Measurements from ENCODE around the gene SYNJ2. TPM values are rescaled to one million over a fixed set of nuclear protein-coding genes. Genes with fewer than 3 reads are reported as not detected.
A peak's percentile ranks its signal among the peaks of the same experiment; 100 is the strongest.

SYNJ2 gene
- total RNA-seq, 2 experiments from 2014 or later = 28.6 to 30.1 TPM

- POLR2A ChIA-PET = no interaction called here
- Mint-ChIP-seq H3K4me1 (no peaks in the 10 kb centered on the region), H3K27ac (no peak overlapping the region), H3K36me3 (ENCODE audit: low read depth) (peaks cover 40% of the 10 kb centered on the region), H3K27me3 (no peaks in the 10 kb centered on the region), H3K4me3 (no peak overlapping the region), H3K9me3 (ENCODE audit: low read depth) (no peaks in the 10 kb centered on the region)
- DNase-seq (no peak), ATAC-seq (no peak)
- CTCF ChIA-PET = interaction anchor here (0.6 to 1.6 kb wide), 2 partner anchors 51 to 88 kb away, joined by 3 to 6 read pairs; no protein-coding TSS in a partner anchor
- intact Hi-C loops (cut with DNase I, micrococcal nuclease) = loop anchor here in 1 of 2 experiments (10.0 kb wide), 1 partner anchor 173 kb away; no protein-coding TSS in a partner anchor
Measured at GRCh38 chr6:158077676-158078075, 96.0 kb downstream of the SYNJ2 start.

DNA sequence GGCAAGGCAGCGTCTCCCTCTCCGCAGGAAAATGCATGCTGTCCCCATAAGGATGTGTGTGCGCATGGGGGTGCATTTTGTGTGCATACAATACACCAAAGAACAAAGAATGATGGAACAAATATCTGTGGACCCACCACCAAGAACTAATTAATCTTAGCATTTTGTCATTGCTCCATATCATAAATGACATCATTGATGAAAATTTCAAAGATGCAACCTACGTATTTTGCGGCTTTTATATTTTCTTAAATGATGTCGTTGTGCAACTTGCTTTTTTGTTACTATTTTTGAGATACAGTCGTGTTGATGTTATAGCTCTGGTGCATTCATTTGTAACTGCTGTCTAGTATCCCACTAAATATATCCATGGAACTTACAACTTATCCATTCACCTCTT lies 96.7 kb downstream of the SYNJ2 start:
- POLR2A ChIA-PET = no interaction called here
- H3K36me3 Mint-ChIP-seq (ENCODE audit: low read depth) = peaks cover 45% of the 10 kb centered on the region
- intact Hi-C loops (cut with DNase I, micrococcal nuclease) = loop anchor here in 1 of 2 experiments (10.0 kb wide), 1 partner anchor 174 kb away; no protein-coding TSS in a partner anchor
- CTCF ChIA-PET = interaction anchor here (0.7 to 1.6 kb wide), 2 partner anchors 52 to 95 kb away, joined by 3 to 6 read pairs; no protein-coding TSS in a partner anchor
- H3K9me3 Mint-ChIP-seq (ENCODE audit: low read depth) = no peaks in the 10 kb centered on the region
- no peak for ATAC-seq
- H3K4me3 Mint-ChIP-seq = no peak overlapping the region
- H3K27ac Mint-ChIP-seq = no peak overlapping the region
- no peaks in the 10 kb centered on the region for H3K27me3 Mint-ChIP-seq
- no peaks in the 10 kb centered on the region for H3K4me1 Mint-ChIP-seq
- DNase-seq = no peak

DNA sequence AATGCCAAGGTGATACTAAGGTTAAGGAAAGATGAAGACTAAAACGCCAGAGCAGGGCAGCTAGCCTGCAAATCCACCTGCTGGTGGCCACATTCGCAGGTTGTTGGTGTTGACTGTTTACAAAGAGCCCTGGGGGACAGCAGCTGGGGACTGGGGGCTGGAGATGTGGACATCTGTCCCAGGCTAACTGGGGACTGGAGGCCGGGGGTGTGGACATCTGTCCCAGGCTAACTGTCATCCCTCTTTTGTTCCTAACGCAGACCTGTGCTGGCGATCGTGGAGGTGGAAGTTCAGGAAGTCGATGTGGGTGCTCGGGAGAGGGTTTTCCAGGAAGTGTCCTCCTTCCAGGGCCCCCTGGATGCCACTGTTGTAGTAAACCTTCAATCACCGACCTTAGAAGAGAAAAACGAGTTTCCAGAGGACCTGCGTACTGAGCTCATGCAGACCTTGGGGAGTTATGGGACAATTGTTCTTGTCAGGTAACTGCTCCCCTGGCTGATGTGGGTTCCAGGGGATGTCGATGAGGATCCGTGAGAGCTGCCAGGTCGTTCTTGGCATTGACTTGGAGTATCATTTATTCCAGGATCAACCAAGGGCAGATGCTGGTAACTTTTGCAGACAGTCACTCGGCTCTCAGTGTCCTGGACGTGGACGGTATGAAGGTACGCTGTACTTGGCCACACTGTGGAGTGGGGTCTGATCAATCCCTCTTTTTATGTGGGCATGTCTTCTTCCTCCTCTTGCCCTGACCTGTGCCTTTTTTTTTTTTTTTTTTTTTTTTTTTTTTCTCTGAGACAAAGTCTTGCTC lies 99.4 kb downstream of the SYNJ2 start:
- peaks cover 52% of the 10 kb centered on the region for H3K36me3 Mint-ChIP-seq (ENCODE audit: low read depth)
- CTCF ChIA-PET = interaction anchor here (0.6 to 1.3 kb wide), 2 partner anchors 9 to 80 kb away, joined by 3 to 6 read pairs; no protein-coding TSS in a partner anchor
- no peak for ATAC-seq
- DNase-seq = no peak
- no peak overlapping the region for H3K4me3 Mint-ChIP-seq
- no peaks in the 10 kb centered on the region for H3K4me1 Mint-ChIP-seq
- intact Hi-C loops (cut with DNase I, micrococcal nuclease) = no loop called here
- POLR2A ChIA-PET = no interaction called here
- no peaks in the 10 kb centered on the region for H3K9me3 Mint-ChIP-seq (ENCODE audit: low read depth)
- H3K27me3 Mint-ChIP-seq = no peaks in the 10 kb centered on the region
- H3K27ac Mint-ChIP-seq = no peak overlapping the region

DNA sequence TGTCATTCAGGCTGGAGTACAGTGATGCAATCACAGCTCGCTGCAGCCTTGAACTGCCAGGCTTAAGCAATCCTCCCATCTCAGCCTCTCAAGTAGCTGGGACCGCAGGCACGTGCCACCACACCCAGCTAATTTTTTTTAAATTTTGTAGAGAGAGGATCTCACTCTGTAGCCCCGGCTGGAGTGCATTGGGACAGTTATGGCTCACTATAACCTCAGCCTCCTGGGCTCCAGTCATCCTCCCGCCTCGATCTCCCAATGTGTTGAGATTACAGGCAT lies 99.9 kb downstream of the SYNJ2 start:
- Mint-ChIP-seq H3K36me3 (ENCODE audit: low read depth) (peaks cover 50% of the 10 kb centered on the region), H3K9me3 (ENCODE audit: low read depth) (no peaks in the 10 kb centered on the region), H3K27me3 (no peaks in the 10 kb centered on the region), H3K4me3 (no peak overlapping the region), H3K27ac (no peak overlapping the region), H3K4me1 (no peaks in the 10 kb centered on the region)
- POLR2A ChIA-PET = no interaction called here
- ATAC-seq = no peak
- intact Hi-C loops (cut with DNase I, micrococcal nuclease) = no loop called here
- DNase-seq = no peak
- CTCF ChIA-PET = interaction anchor here (0.6 kb wide), 1 partner anchor 81 kb away, joined by 3 read pairs; no protein-coding TSS in a partner anchor

DNA sequence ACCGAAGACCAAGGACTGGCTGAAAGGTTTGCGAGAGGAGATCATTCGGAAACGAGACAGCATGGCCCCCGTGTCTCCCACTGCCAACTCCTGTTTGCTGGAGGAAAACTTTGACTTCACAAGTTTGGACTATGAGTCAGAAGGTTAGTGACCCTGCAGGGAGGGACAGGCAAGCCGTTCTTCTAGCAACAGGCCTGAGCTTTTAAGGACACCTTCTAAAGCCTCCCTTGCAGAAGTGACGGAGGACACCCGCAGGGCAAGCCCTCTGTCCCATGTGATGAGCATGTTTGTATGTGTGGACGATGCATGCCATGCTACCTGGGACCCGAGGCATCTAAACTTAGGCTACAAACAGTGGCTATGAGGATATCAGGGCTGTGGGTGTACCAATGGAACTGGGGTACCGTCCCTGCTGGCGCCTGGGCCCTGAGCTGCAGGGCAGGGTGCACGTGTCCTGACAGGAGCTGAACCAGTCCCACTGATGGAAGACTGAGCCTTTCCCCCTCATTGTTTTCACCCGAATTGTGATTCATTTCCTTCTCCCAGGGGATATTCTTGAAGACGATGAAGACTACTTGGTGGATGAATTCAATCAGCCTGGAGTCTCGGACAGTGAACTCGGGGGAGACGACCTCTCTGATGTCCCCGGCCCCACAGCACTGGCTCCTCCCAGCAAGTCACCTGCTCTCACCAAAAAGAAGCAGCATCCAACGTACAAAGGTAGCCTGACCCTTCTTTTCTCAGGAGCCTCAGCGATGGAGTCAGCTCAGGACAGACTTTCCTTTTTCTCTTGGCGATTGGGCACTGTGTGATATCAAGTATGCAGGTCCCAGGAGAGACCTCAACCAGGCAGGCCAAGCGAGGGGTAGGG lies 102.0 kb downstream of the SYNJ2 start:
- CTCF ChIA-PET = interaction anchor here (0.6 to 1.4 kb wide), 2 partner anchors 10 to 72 kb away, joined by 3 to 10 read pairs; no protein-coding TSS in a partner anchor
- H3K36me3 Mint-ChIP-seq (ENCODE audit: low read depth) = peaks cover 52% of the 10 kb centered on the region
- POLR2A ChIA-PET = no interaction called here
- ATAC-seq = no peak
- DNase-seq = no peak
- no peaks in the 10 kb centered on the region for H3K9me3 Mint-ChIP-seq (ENCODE audit: low read depth)
- H3K27ac Mint-ChIP-seq = no peak overlapping the region
- no peaks in the 10 kb centered on the region for H3K4me1 Mint-ChIP-seq
- no peak overlapping the region for H3K4me3 Mint-ChIP-seq
- intact Hi-C loops (cut with DNase I, micrococcal nuclease) = no loop called here
- no peaks in the 10 kb centered on the region for H3K27me3 Mint-ChIP-seq

DNA sequence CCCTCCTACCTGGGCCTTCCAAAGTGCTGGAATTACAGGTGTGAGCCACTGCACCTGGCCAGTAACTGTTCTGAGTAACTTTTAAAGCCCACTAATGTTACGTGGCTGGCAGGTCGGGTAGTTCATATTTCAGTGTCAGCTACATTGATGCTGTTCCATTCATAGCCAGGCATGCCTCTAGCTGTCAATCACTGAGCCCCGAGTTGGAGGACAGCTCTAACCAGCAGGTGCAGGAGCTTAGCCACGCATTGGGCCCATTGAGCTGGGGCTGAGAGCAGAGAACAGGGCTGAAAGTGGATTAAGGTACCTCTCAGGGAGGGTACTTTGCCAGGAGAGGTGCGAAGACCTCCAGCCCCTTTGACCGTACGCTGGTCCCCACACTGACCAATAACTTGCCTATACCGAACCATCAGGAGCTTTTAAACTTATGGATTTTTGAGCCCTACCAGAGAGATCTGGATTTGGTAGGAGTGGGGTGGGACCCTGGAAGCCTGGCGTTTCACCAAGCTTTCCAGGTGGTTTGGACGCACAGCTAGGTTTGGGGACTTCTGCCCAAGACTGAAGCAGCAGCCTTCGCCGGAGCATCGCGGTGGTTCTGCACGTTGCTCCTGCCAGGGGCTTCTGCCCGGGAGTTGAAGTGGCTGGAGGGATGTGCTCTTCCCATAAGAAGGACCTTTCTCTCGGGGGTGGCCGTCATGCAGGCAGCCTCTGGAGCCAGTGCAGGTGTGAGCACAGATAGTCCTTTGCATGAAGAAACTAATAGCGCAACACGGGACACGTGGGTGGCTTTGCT lies 103.8 kb downstream of the SYNJ2 start:
- ChIA-PET POLR2A (interaction anchor here (0.7 kb wide), 1 partner anchor 454 kb away, joined by 3 read pairs; no protein-coding TSS in a partner anchor), CTCF (interaction anchor here (1.0 to 1.4 kb wide), 4 partner anchors 11 to 16 kb away, joined by 3 to 5 read pairs (median 4); no protein-coding TSS in a partner anchor)
- Mint-ChIP-seq H3K4me1 (no peaks in the 10 kb centered on the region), H3K4me3 (no peak overlapping the region), H3K9me3 (ENCODE audit: low read depth) (no peaks in the 10 kb centered on the region), H3K27ac (no peak overlapping the region), H3K36me3 (ENCODE audit: low read depth) (peaks cover 63% of the 10 kb centered on the region), H3K27me3 (no peaks in the 10 kb centered on the region)
- intact Hi-C loops (cut with DNase I, micrococcal nuclease) = no loop called here
- no peak for DNase-seq
- no peak for ATAC-seq

DNA sequence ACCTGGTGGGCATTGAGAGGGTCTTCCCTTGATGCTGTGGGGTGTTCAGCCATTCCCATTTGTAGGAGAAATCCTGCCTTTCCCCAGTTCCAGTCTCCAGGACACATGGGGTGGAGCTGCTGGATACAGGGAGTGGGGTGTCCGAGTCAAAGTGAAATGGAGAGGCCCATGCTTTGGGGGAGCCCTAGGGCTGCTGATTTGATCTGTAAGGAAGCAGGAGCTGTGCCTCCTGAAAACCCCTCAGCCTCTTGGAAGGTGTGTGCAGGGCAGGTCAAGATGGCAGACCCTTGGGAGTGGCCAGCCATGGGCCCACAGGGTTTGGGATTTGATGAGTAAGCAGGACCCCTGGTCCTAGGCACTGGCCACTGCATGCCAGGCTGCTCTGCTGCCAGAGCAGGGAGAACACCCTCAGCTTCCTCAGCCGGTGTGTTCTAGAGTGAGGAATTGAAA lies 104.4 kb downstream of the SYNJ2 start:
- H3K9me3 Mint-ChIP-seq (ENCODE audit: low read depth) = no peaks in the 10 kb centered on the region
- H3K36me3 Mint-ChIP-seq (ENCODE audit: low read depth) = peaks cover 59% of the 10 kb centered on the region
- CTCF ChIA-PET = interaction anchor here (1.1 to 1.4 kb wide), 2 partner anchors 12 to 16 kb away, joined by 4 read pairs; no protein-coding TSS in a partner anchor
- no peaks in the 10 kb centered on the region for H3K4me1 Mint-ChIP-seq
- no peaks in the 10 kb centered on the region for H3K27me3 Mint-ChIP-seq
- intact Hi-C loops (cut with DNase I, micrococcal nuclease) = no loop called here
- H3K27ac Mint-ChIP-seq = no peak overlapping the region
- POLR2A ChIA-PET = no interaction called here
- ATAC-seq = peak; percentile 26
- no peak for DNase-seq
- no peak overlapping the region for H3K4me3 Mint-ChIP-seq

DNA sequence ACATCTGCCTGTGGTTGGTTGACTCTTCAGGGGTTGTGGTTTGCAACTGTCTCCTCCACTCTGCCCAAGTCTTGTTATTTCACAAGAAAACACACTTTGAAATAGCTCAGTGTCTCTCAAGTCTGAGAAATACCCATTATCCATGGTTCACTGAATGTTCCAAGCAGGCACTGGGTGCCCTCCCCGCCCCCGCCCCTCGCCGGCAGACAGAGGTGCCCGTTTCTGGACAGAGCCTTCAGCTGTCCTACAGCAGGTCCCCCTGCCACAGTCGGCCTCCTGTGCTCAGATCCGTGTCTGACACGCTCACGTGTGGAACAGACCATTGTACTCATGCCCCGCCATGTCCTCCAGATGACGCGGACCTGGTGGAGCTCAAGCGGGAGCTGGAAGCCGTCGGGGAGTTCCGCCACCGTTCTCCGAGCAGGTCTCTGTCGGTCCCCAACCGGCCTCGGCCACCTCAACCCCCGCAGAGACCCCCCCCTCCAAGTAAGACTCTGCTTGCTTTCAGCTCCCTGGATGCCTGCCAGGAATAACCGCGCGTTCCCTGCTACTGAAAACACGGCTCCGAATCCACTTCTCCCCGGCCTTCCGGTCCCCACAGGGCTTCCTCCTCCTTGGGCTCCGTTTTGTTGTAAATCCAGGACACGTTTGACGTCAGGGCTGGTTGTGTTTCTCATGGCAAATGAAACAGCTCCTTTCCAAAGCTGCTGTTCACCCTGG lies 105.0 kb downstream of the SYNJ2 start:
- no peak for ATAC-seq

GRCh38 chr6:158087224-158087867 lies 105.7 kb downstream of the SYNJ2 start:
- H3K9me3 Mint-ChIP-seq (ENCODE audit: low read depth) = no peaks in the 10 kb centered on the region
- H3K27ac Mint-ChIP-seq = no peak overlapping the region
- intact Hi-C loops (cut with DNase I, micrococcal nuclease) = no loop called here
- no peaks in the 10 kb centered on the region for H3K27me3 Mint-ChIP-seq
- ChIA-PET POLR2A (no interaction called here), CTCF (interaction anchor here (1.4 kb wide), 1 partner anchor 15 kb away, joined by 6 read pairs; no protein-coding TSS in a partner anchor)
- H3K36me3 Mint-ChIP-seq (ENCODE audit: low read depth) = peaks cover 59% of the 10 kb centered on the region
- ATAC-seq (no peak), DNase-seq (no peak)
- no peaks in the 10 kb centered on the region for H3K4me1 Mint-ChIP-seq
- no peak overlapping the region for H3K4me3 Mint-ChIP-seq

More for the DNA sequence above, 105.0 kb downstream of the SYNJ2 start:
- H3K4me1 Mint-ChIP-seq = no peaks in the 10 kb centered on the region
- H3K9me3 Mint-ChIP-seq (ENCODE audit: low read depth) = no peaks in the 10 kb centered on the region
- DNase-seq = no peak
- H3K36me3 Mint-ChIP-seq (ENCODE audit: low read depth) = peaks cover 58% of the 10 kb centered on the region
- ChIA-PET CTCF (interaction anchor here (1.1 to 1.4 kb wide), 3 partner anchors 11 to 17 kb away, joined by 4 to 6 read pairs (median 4); no protein-coding TSS in a partner anchor), POLR2A (no interaction called here)
- H3K4me3 Mint-ChIP-seq = no peak overlapping the region
- no peaks in the 10 kb centered on the region for H3K27me3 Mint-ChIP-seq
- no peak overlapping the region for H3K27ac Mint-ChIP-seq
- intact Hi-C loops (cut with DNase I, micrococcal nuclease) = no loop called here

- ATAC-seq (no peak), DNase-seq (no peak)
- Mint-ChIP-seq H3K4me3 (no peak overlapping the region), H3K9me3 (ENCODE audit: low read depth) (no peaks in the 10 kb centered on the region), H3K27ac (no peak overlapping the region), H3K4me1 (no peaks in the 10 kb centered on the region), H3K36me3 (ENCODE audit: low read depth) (peaks cover 55% of the 10 kb centered on the region), H3K27me3 (no peaks in the 10 kb centered on the region)
- POLR2A ChIA-PET = no interaction called here
- CTCF ChIA-PET = no interaction called here
- intact Hi-C loops (cut with DNase I, micrococcal nuclease) = no loop called here
Measured at GRCh38 chr6:158092806-158093205, 111.1 kb downstream of the SYNJ2 start.
